H9 (cell line): ENCODE data around the gene PREX1. TPM values are rescaled to one million over a fixed set of nuclear protein-coding genes. Genes with fewer than 3 reads are reported as not detected.
"Not testable (repeated sequence)": the region's sequence is repeated elsewhere in the genome, so short reads cannot be mapped to it uniquely, and the experiment has no call there.

ENCODE experiments used
- DNase-seq: peaks from one replicate; pipeline ENCODE4 v3.0.0-alpha.2; 2017
- H2AFZ ChIP-seq: one replicate; pipeline ENCODE4 v1.6.1; 2013; ENCODE audit warnings: mild to moderate bottlenecking, low read length, control low read depth, moderate library complexity
- H2AK5ac ChIP-seq: 2 replicates; pipeline ENCODE4 v1.6.1; 2013; ENCODE audit warnings: low read length, control low read depth, mixed read lengths; ENCODE audit not compliant: insufficient read length
- H2BK120ac ChIP-seq: one replicate; pipeline ENCODE4 v1.6.1; 2013; ENCODE audit warnings: low read depth, mild to moderate bottlenecking, low read length, control low read depth, inconsistent platforms; ENCODE audit not compliant: poor library complexity, severe bottlenecking
- H2BK12ac ChIP-seq: 2 replicates; pipeline ENCODE4 v1.6.1; 2013; ENCODE audit warnings: low read length, control low read depth, mixed read lengths, low read depth; ENCODE audit not compliant: insufficient read length
- H2BK15ac ChIP-seq: 2 replicates; pipeline ENCODE4 v1.6.1; 2013; ENCODE audit warnings: low read depth, low read length, control low read depth
- H2BK20ac ChIP-seq: one replicate; pipeline ENCODE4 v1.6.1; 2013; ENCODE audit warnings: low read depth, mild to moderate bottlenecking, low read length, control low read depth, inconsistent platforms; ENCODE audit not compliant: poor library complexity, severe bottlenecking
- H2BK5ac ChIP-seq: 2 replicates; pipeline ENCODE4 v1.6.1; 2013; ENCODE audit warnings: low read length, control low read depth, mixed read lengths; ENCODE audit not compliant: insufficient read length
- H3K14ac ChIP-seq: 2 replicates; pipeline ENCODE4 v1.6.1; 2013; ENCODE audit warnings: low read length, control low read depth; ENCODE audit not compliant: insufficient read depth
- H3K18ac ChIP-seq: 2 replicates; pipeline ENCODE4 v1.6.1; 2013; ENCODE audit warnings: low read depth, mild to moderate bottlenecking, mixed read lengths, low read length, control low read depth; ENCODE audit not compliant: insufficient read length
- H3K23ac ChIP-seq: 2 replicates; pipeline ENCODE4 v1.6.1; 2013; ENCODE audit warnings: low read length, control low read depth, mixed read lengths, low read depth; ENCODE audit not compliant: insufficient read length
- H3K23me2 ChIP-seq: 2 replicates; pipeline ENCODE4 v1.6.1; 2013; ENCODE audit warnings: low read depth, mild to moderate bottlenecking, mixed read lengths, low read length, control low read depth; ENCODE audit not compliant: insufficient read length, poor library complexity, severe bottlenecking
- H3K27ac ChIP-seq: 2 replicates; pipeline ENCODE4 v1.5.1; 2013; ENCODE audit warnings: low read length, control low read depth, mixed read lengths, low read depth; ENCODE audit not compliant: insufficient read length
- H3K27me3 ChIP-seq: 2 replicates; pipeline ENCODE4 v1.6.1; 2013; ENCODE audit warnings: low read length, control low read depth, inconsistent platforms; ENCODE audit not compliant: insufficient read depth
- H3K4ac ChIP-seq: 2 replicates; pipeline ENCODE4 v1.6.1; 2013; ENCODE audit warnings: low read depth, mild to moderate bottlenecking, control low read depth, inconsistent platforms, low read length, moderate library complexity
- H3K4me1 ChIP-seq: 2 replicates; pipeline ENCODE4 v1.6.1; 2013; ENCODE audit warnings: low read length, control low read depth, inconsistent platforms; ENCODE audit not compliant: insufficient read depth
- H3K4me2 ChIP-seq: 2 replicates; pipeline ENCODE4 v1.6.1; 2013; ENCODE audit warnings: low read length, control low read depth, mixed read lengths; ENCODE audit not compliant: insufficient read length, insufficient read depth
- H3K56ac ChIP-seq: 2 replicates; pipeline ENCODE4 v1.6.1; 2013; ENCODE audit warnings: low read depth, mild to moderate bottlenecking, mixed read lengths, low read length, control low read depth; ENCODE audit not compliant: insufficient read length
- H3K79me1 ChIP-seq: 2 replicates; pipeline ENCODE4 v1.6.1; 2013; ENCODE audit warnings: low read depth, mild to moderate bottlenecking, moderate library complexity, low read length, control low read depth, inconsistent platforms; ENCODE audit not compliant: insufficient read depth, poor library complexity, severe bottlenecking
- H3K79me2 ChIP-seq: 2 replicates; pipeline ENCODE4 v1.6.1; 2013; ENCODE audit warnings: low read length, control low read depth, inconsistent platforms; ENCODE audit not compliant: insufficient read depth
- H3K9ac ChIP-seq: 2 replicates; pipeline ENCODE4 v1.6.1; 2013; ENCODE audit warnings: low read length, control low read depth, mixed read lengths; ENCODE audit not compliant: insufficient read length; ENCODE audit errors: extremely low read depth
- H3K9me3 ChIP-seq: one replicate; pipeline ENCODE4 v1.6.1; 2013; ENCODE audit warnings: low read depth, low read length, inconsistent platforms; ENCODE audit not compliant: control insufficient read depth
- H3T11ph ChIP-seq: one replicate; pipeline ENCODE4 v1.6.1; 2013; ENCODE audit warnings: mild to moderate bottlenecking, low read length, control low read depth, inconsistent platforms
- H4K20me1 ChIP-seq: one replicate; pipeline ENCODE4 v1.6.1; 2013; ENCODE audit not compliant: control insufficient read depth, insufficient read length, insufficient read depth
- H4K5ac ChIP-seq: 2 replicates; pipeline ENCODE4 v1.6.1; 2013; ENCODE audit warnings: low read depth, mild to moderate bottlenecking, mixed read lengths, low read length, control low read depth; ENCODE audit not compliant: insufficient read length
- H4K8ac ChIP-seq: replicated peaks from 2 replicates; pipeline ENCODE4 v1.6.1; 2013; ENCODE audit warnings: low read length, control low read depth, mixed read lengths, low read depth; ENCODE audit not compliant: insufficient read length
- H4K91ac ChIP-seq: 2 replicates; pipeline ENCODE4 v1.6.1; 2013; ENCODE audit warnings: low read depth, mild to moderate bottlenecking, moderate library complexity, mixed read lengths, low read length, control low read depth; ENCODE audit not compliant: insufficient read length
- H3K27ac Mint-ChIP-seq, 3 experiments: 2 replicates in 2 of 3; 3 replicates in 1 of 3; pipeline ENCODE4 v1.8.0; 2020 to 2021; ENCODE audit warnings: mixed read lengths in 3 of 3, mild to moderate bottlenecking in 1 of 3, moderate library complexity in 1 of 3
- H3K27me3 Mint-ChIP-seq: 2 replicates; pipeline ENCODE4 v1.8.0; 2021; ENCODE audit warnings: low read depth, mild to moderate bottlenecking, moderate library complexity, mixed read lengths
- H3K36me3 Mint-ChIP-seq, 3 experiments: 2 replicates in 2 of 3; 3 replicates in 1 of 3; pipeline ENCODE4 v1.8.0; 2020 to 2021; ENCODE audit warnings: low read depth in 3 of 3, mixed read lengths in 3 of 3; ENCODE audit not compliant: insufficient read depth in 1 of 3
- H3K4me1 Mint-ChIP-seq, 2 experiments: 2 replicates each; pipeline ENCODE4 v1.8.0; 2020; ENCODE audit warnings: mixed read lengths in 2 of 2
- H3K4me3 Mint-ChIP-seq, 2 experiments: 2 replicates in 1 of 2; 3 replicates in 1 of 2; pipeline ENCODE4 v1.8.0; 2020 to 2021; ENCODE audit warnings: mild to moderate bottlenecking in 2 of 2, mixed read lengths in 2 of 2, moderate library complexity in 1 of 2
- H3K9me3 Mint-ChIP-seq, 2 experiments: 2 replicates in 1 of 2; 3 replicates in 1 of 2; pipeline ENCODE4 v1.8.0; 2020; ENCODE audit warnings: mild to moderate bottlenecking in 2 of 2, mixed read lengths in 2 of 2, moderate library complexity in 1 of 2
- CTCF ChIP-seq: fragments of 200-600 bp; sonication (generic); conservative IDR thresholded peaks from 3 replicates; pipeline ENCODE4 v1.8.0; 2021; ENCODE audit warnings: antibody characterized with exemption, mild to moderate bottlenecking
- WGBS: extraction: QIAGEN DNeasy Blood & Tissue Kit; methylation state at CpG from one replicate; pipeline ENCODE4 v1.1.7; 2013; ENCODE audit warnings: missing lambda C conversion rate, low lambda C conversion rate, mixed read lengths; ENCODE audit not compliant: insufficient read length; ENCODE audit errors: extremely low coverage; 5-methylcytosine and 5-hydroxymethylcytosine counted together
- total RNA-seq: library from RNA; stranded (reverse); gene quantifications from 2 replicates; pipeline ENCODE4 v1.2.1, GENCODE V29; 2021

Gene PREX1
- total RNA-seq, 1 experiment from 2014 or later = 6.6 TPM

- Histone ChIP-seq H2BK12ac (no peak overlapping the region), H2AK5ac (no peak overlapping the region), H4K5ac (no peak overlapping the region), H3K23me2 (no peaks in the 10 kb centered on the region), H3K9ac (no peak overlapping the region), H3K4ac (no peak overlapping the region), H3K18ac (no peak overlapping the region), H3K4me1 (no peaks in the 10 kb centered on the region), H2BK15ac (no peak overlapping the region), H3K56ac (no peak overlapping the region), H2AFZ (no peak overlapping the region), H3K79me1 (no peaks in the 10 kb centered on the region), H2BK120ac (no peak overlapping the region), H3K14ac (no peak overlapping the region), H3K4me2 (no peak overlapping the region), H4K20me1 (no peaks in the 10 kb centered on the region), H3K79me2 (no peaks in the 10 kb centered on the region), H2BK5ac (no peak overlapping the region), H3K27ac (no peak overlapping the region), H2BK20ac (no peak overlapping the region), H3K27me3 (no peaks in the 10 kb centered on the region), H4K8ac (no peak overlapping the region), H4K91ac (no peak overlapping the region), H3K9me3 (no peaks in the 10 kb centered on the region), H3K23ac (no peak overlapping the region), H3T11ph (no peak overlapping the region)
- no peak for TF ChIP-seq CTCF
- no peak overlapping the region for H3K4me3 Mint-ChIP-seq
- H3K9me3 Mint-ChIP-seq = no peaks in the 10 kb centered on the region; a peak in 1 of 5 replicates
- DNase-seq = no peak
- no peaks in the 10 kb centered on the region; a peak in 1 of 7 replicates for H3K36me3 Mint-ChIP-seq
- no CpG with 5 or more reads among the region's 15 CpGs for WGBS
- peaks cover 0 to 2% of the 10 kb centered on the region in 2 experiments; a peak in 2 of 4 replicates for H3K4me1 Mint-ChIP-seq
- no peak overlapping the region for H3K27ac Mint-ChIP-seq
- peaks cover 3% of the 10 kb centered on the region; the same call in 1 of the 2 replicates for H3K27me3 Mint-ChIP-seq
These were observed 15.0 kb downstream of the PREX1 start for GRCh38 chr20:48812600-48813445.

GRCh38 chr20:48812114-48812513, 15.7 kb downstream of the PREX1 start:
- H3K9me3 Mint-ChIP-seq, H2BK120ac ChIP-seq, H3K36me3 Mint-ChIP-seq, H3K4me2 ChIP-seq, H3K4ac ChIP-seq, H2BK15ac ChIP-seq, H3K23me2 ChIP-seq, H4K8ac ChIP-seq, H2BK5ac ChIP-seq, H4K5ac ChIP-seq, H3K23ac ChIP-seq, H3K4me3 Mint-ChIP-seq, H2AK5ac ChIP-seq, H3K27me3 ChIP-seq, H3K27me3 Mint-ChIP-seq, H3K4me1 ChIP-seq, H3K79me1 ChIP-seq, H3K79me2 ChIP-seq, H3K14ac ChIP-seq, H4K20me1 ChIP-seq, H3K27ac Mint-ChIP-seq, H3T11ph ChIP-seq, H2AFZ ChIP-seq, H3K27ac ChIP-seq, H4K91ac ChIP-seq, H3K56ac ChIP-seq, H3K9me3 ChIP-seq, H3K18ac ChIP-seq, H2BK20ac ChIP-seq, H2BK12ac ChIP-seq, DNase-seq, H3K4me1 Mint-ChIP-seq, H3K9ac ChIP-seq: not testable (repeated sequence)
- no CpG with 5 or more reads among the region's 1 CpG for WGBS
